Endodermal cell (in vitro differentiated cells): ENCODE data around the gene SLIT3. TPM values are rescaled to one million over a fixed set of nuclear protein-coding genes. Genes with fewer than 3 reads are reported as not detected.

Experiments
- DNase-seq: peaks from one replicate; pipeline ENCODE4 v3.0.0-alpha.2; 2017
- H3K27ac ChIP-seq: 2 replicates; pipeline ENCODE4 v1.5.1; 2013; ENCODE audit warnings: mild to moderate bottlenecking, low read depth, low read length, moderate library complexity
- H3K27me3 ChIP-seq: 2 replicates; pipeline ENCODE4 v1.6.1; 2013; ENCODE audit warnings: mild to moderate bottlenecking, low read length, moderate library complexity; ENCODE audit not compliant: insufficient read depth, control insufficient read depth, poor library complexity, severe bottlenecking
- H3K36me3 ChIP-seq: 2 replicates; pipeline ENCODE4 v1.7.0; 2013; ENCODE audit warnings: mild to moderate bottlenecking, low read length, moderate library complexity; ENCODE audit not compliant: control insufficient read depth, insufficient read depth
- H3K4me1 ChIP-seq: one replicate; pipeline ENCODE4 v1.7.0; 2013; ENCODE audit warnings: low read length; ENCODE audit not compliant: control insufficient read depth, insufficient read depth
- H3K4me3 ChIP-seq: 2 replicates; pipeline ENCODE4 v1.5.1; 2013; ENCODE audit warnings: mild to moderate bottlenecking, low read length, moderate library complexity
- H3K9ac ChIP-seq: 2 replicates; pipeline ENCODE4 v1.6.1; 2013; ENCODE audit warnings: mild to moderate bottlenecking, low read length, moderate library complexity; ENCODE audit not compliant: poor library complexity, severe bottlenecking; ENCODE audit errors: extremely low read depth
- H3K9me3 ChIP-seq: 2 replicates; pipeline ENCODE4 v1.6.1; 2013; ENCODE audit warnings: mild to moderate bottlenecking, low read length, moderate library complexity; ENCODE audit not compliant: control insufficient read depth
- H3K27ac Mint-ChIP-seq: 2 replicates; pipeline ENCODE4 v1.8.0; 2020; ENCODE audit warnings: mixed read lengths
- H3K27me3 Mint-ChIP-seq: 2 replicates; pipeline ENCODE4 v1.8.0; 2021; ENCODE audit warnings: mild to moderate bottlenecking, mixed read lengths; ENCODE audit not compliant: insufficient read depth
- H3K36me3 Mint-ChIP-seq: 2 replicates; pipeline ENCODE4 v1.8.0; 2020; ENCODE audit warnings: low read depth, mixed read lengths
- H3K4me1 Mint-ChIP-seq: 2 replicates; pipeline ENCODE4 v1.8.0; 2020; ENCODE audit warnings: mixed read lengths
- H3K4me3 Mint-ChIP-seq: 2 replicates; pipeline ENCODE4 v1.8.0; 2020; ENCODE audit warnings: mild to moderate bottlenecking, moderate library complexity, mixed read lengths
- H3K9me3 Mint-ChIP-seq: 2 replicates; pipeline ENCODE4 v1.8.0; 2020; ENCODE audit warnings: mild to moderate bottlenecking, mixed read lengths
- CTCF ChIP-seq: fragments of 200-600 bp; sonication (generic); conservative IDR thresholded peaks from 2 replicates; pipeline ENCODE4 v1.5.0; 2021; ENCODE audit warnings: antibody characterized with exemption, mild to moderate bottlenecking
- WGBS, 2 experiments: methylation state at CpG; one replicate each; pipeline versions ENCODE4 v1.1.5 to v1.1.7; 2013; ENCODE audit warnings: missing lambda C conversion rate in 2 of 2, mixed read lengths in 1 of 2; ENCODE audit not compliant: insufficient coverage in 1 of 2, insufficient read length in 1 of 2; 5-methylcytosine and 5-hydroxymethylcytosine counted together
- total RNA-seq, 2 donors: library from RNA; stranded (reverse); fragmentation: NEBNext Ultra II Directional in 1 of 2; extraction: Animal tissue kit (Norgen Biotek cat#: 25700) in 1 of 2; gene quantifications; 2 replicates in 1 of 2; 3 replicates in 1 of 2; pipeline ENCODE4 v1.2.1, GENCODE V29; 2021

SLIT3 gene
- total RNA-seq, 2 donors from 2014 or later: 2.5 to 3.4 TPM

- no peaks in the 10 kb centered on the region for H3K36me3 Mint-ChIP-seq
- Histone ChIP-seq H3K9me3 (no peaks in the 10 kb centered on the region), H3K36me3 (no peaks in the 10 kb centered on the region), H3K9ac (no peak overlapping the region), H3K4me3 (no peak overlapping the region), H3K4me1 (no peaks in the 10 kb centered on the region), H3K27me3 (no peaks in the 10 kb centered on the region), H3K27ac (no peak overlapping the region)
- no peak for TF ChIP-seq CTCF
- H3K4me1 Mint-ChIP-seq: peaks cover under 1% of the 10 kb centered on the region
- no peak overlapping the region for H3K4me3 Mint-ChIP-seq
- H3K9me3 Mint-ChIP-seq: no peaks in the 10 kb centered on the region
- H3K27ac Mint-ChIP-seq: no peak overlapping the region
- peak; percentile 37 for DNase-seq
- 92 to 94% methylated on average over 7 to 11 of the region's 11 CpGs for WGBS, 2 experiments
- peaks cover 8% of the 10 kb centered on the region for H3K27me3 Mint-ChIP-seq
Measured at GRCh38 chr5:168753691-168754254, 547.2 kb downstream of the SLIT3 start.

- no peak overlapping the region for H3K27ac Mint-ChIP-seq
- H3K4me3 Mint-ChIP-seq: no peak overlapping the region
- Histone ChIP-seq H3K27ac (no peak overlapping the region), H3K4me1 (no peaks in the 10 kb centered on the region), H3K36me3 (no peaks in the 10 kb centered on the region), H3K9me3 (no peaks in the 10 kb centered on the region), H3K9ac (no peak overlapping the region), H3K4me3 (no peak overlapping the region), H3K27me3 (peaks cover 4% of the 10 kb centered on the region)
- DNase-seq: peak; percentile 36
- no peaks in the 10 kb centered on the region for H3K36me3 Mint-ChIP-seq
- H3K9me3 Mint-ChIP-seq: no peaks in the 10 kb centered on the region
- TF ChIP-seq CTCF: no peak
- 84 to 85% methylated on average over 13 to 18 of the region's 18 CpGs for WGBS, 2 experiments
- peaks cover 6% of the 10 kb centered on the region for H3K4me1 Mint-ChIP-seq
- peaks cover 17% of the 10 kb centered on the region for H3K27me3 Mint-ChIP-seq
Measured at GRCh38 chr5:168752416-168753190, 548.3 kb downstream of the SLIT3 start.

- no peak overlapping the region for H3K27ac ChIP-seq
- no peaks in the 10 kb centered on the region for H3K9me3 ChIP-seq
- no peak overlapping the region for H3K4me3 ChIP-seq
- peaks cover 6% of the 10 kb centered on the region for H3K27me3 ChIP-seq
- H3K4me1 Mint-ChIP-seq: peaks cover 6% of the 10 kb centered on the region
- no peak for TF ChIP-seq CTCF
- H3K36me3 Mint-ChIP-seq: no peaks in the 10 kb centered on the region
- no peak overlapping the region for H3K4me3 Mint-ChIP-seq
- H3K9ac ChIP-seq: no peak overlapping the region
- H3K36me3 ChIP-seq: no peaks in the 10 kb centered on the region
- H3K27me3 Mint-ChIP-seq: peaks cover 21% of the 10 kb centered on the region
- 95 to 97% methylated on average over 2 to 3 of the region's 3 CpGs for WGBS, 2 experiments
- H3K4me1 ChIP-seq: no peaks in the 10 kb centered on the region
- peak; percentile 16 for DNase-seq
- H3K9me3 Mint-ChIP-seq: no peaks in the 10 kb centered on the region
- no peak overlapping the region for H3K27ac Mint-ChIP-seq
Measured at GRCh38 chr5:168752012-168752411, 548.9 kb downstream of the SLIT3 start.
